Gastroesophageal sphincter (tissue), 4 donors: ENCODE measurements around the gene POSTN. TPM values are rescaled to one million over a fixed set of nuclear protein-coding genes. Genes with fewer than 3 reads are reported as not detected.

Experiments used
- ATAC-seq: fragments of 150-250 bp; one replicate; pipeline ENCODE4 v1.9.1; 2016; ENCODE audit warnings: mild to moderate bottlenecking, moderate library complexity
- H3K27ac ChIP-seq, 4 donors: fragments of 200-600 bp; sonication (generic) in 3 of 4; 1 replicate in 3 of 4; 2 replicates in 1 of 4; pipeline ENCODE4 v1.5.1; 2016 to 2019
- H3K27me3 ChIP-seq: fragments of 200-600 bp; sonication (generic); one replicate; pipeline ENCODE4 v1.5.1; 2019
- H3K36me3 ChIP-seq, 2 donors: fragments of 200-600 bp; sonication (generic); one replicate each; pipeline ENCODE4 v1.5.1; 2019; ENCODE audit warnings: control low read depth in 1 of 2
- H3K4me1 ChIP-seq, 3 donors: fragments of 200-600 bp; sonication (generic); 1 replicate in 2 of 3; 2 replicates in 1 of 3; pipeline ENCODE4 v1.5.1; 2016 to 2019; ENCODE audit warnings: control low read depth in 2 of 3
- H3K4me3 ChIP-seq, 2 donors: fragments of 200-600 bp; sonication (generic); one replicate each; pipeline ENCODE4 v1.5.1; 2019; ENCODE audit warnings: mild to moderate bottlenecking in 1 of 2, moderate library complexity in 1 of 2
- H3K9me3 ChIP-seq, 3 donors: fragments of 200-600 bp; sonication (generic); one replicate each; pipeline ENCODE4 v1.5.1; 2017 to 2019; ENCODE audit warnings: control low read depth in 2 of 3
- CTCF ChIP-seq, 4 experiments: fragments of 200-600 bp in 2 of 4; fragments of 450-650 bp in 2 of 4; sonication (generic) in 1 of 4; IDR thresholded peaks; one replicate each; pipeline ENCODE4 v1.5.1; 2017 to 2019; ENCODE audit warnings: antibody characterized with exemption in 4 of 4, mild to moderate bottlenecking in 2 of 4, moderate library complexity in 2 of 4
- EP300 ChIP-seq: sonication (generic); formaldehyde crosslinking; IDR thresholded peaks from one replicate; pipeline ENCODE4 v1.6.1; 2017; ENCODE audit warnings: antibody characterized with exemption, mild to moderate bottlenecking
- POLR2A ChIP-seq, 2 donors: fragments of 450-650 bp; IDR thresholded peaks; one replicate each; pipeline ENCODE4 v1.6.1; 2017; ENCODE audit warnings: antibody characterized with exemption in 2 of 2, mild to moderate bottlenecking in 2 of 2, moderate library complexity in 1 of 2
- POLR2AphosphoS5 ChIP-seq: sonication (generic); formaldehyde crosslinking; IDR thresholded peaks from one replicate; pipeline ENCODE4 v1.6.1; 2017; ENCODE audit warnings: antibody characterized with exemption
- WGBS, 2 donors: methylation state at CpG; one replicate each; pipeline ENCODE4 v1.1.5; 2018; ENCODE audit warnings: low coverage in 1 of 2; 5-methylcytosine and 5-hydroxymethylcytosine counted together
- total RNA-seq, 4 donors: library from RNA; depleted of rRNA; stranded (reverse); fragments of >200 nt; gene quantifications; one replicate each; pipeline ENCODE4 v1.1.0, GENCODE V29; 2016

Gene POSTN
- total RNA-seq, 4 donors from 2014 or later, result 19.0 to 119 (median 55.2) TPM

GRCh38 chr13:37618554-37618953 lies 20.0 kb upstream of the POSTN start:
- no peaks in the 10 kb centered on the region for H3K36me3 ChIP-seq
- no peak overlapping the region for H3K27ac ChIP-seq
- peaks cover 0 to 16% (median 0%) of the 10 kb centered on the region in 3 donors for H3K4me1 ChIP-seq
- WGBS, 2 donors, result 18 to 36% methylated on average over 2 of the region's 2 CpGs
- H3K4me3 ChIP-seq, result no peak overlapping the region
- ATAC-seq, result no peak
- H3K27me3 ChIP-seq, result no peaks in the 10 kb centered on the region
- TF ChIP-seq CTCF (IDR thresholded peaks at IDR 0.05) (no peak), POLR2A (IDR thresholded peaks at IDR 0.05) (no peak), EP300 (no peak), POLR2AphosphoS5 (peak; percentile 44)
- H3K9me3 ChIP-seq, result no peaks in the 10 kb centered on the region

DNA sequence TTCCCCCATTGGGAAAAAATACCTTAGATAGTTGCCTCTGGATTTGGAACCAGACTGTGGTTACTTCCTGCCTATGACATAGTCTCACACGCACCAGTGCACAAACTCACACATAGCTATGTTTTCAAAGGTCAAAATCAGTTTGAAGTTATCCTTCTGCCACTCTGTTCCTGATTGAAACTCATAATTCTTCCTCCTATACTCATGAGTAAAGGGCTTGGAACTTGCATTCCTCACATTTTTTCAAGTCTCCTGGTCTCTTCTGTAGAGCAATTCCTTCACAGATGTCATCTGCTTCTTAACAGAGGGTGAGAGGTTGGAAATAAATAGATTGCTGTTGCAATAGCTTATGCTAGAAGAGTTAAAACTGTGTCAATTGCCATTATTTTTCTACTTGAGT lies 18.6 kb upstream of the POSTN start:
- Histone ChIP-seq H3K9me3 (no peaks in the 10 kb centered on the region), H3K4me3 (no peak overlapping the region), H3K4me1 (peaks cover 0 to 16% (median 0%) of the 10 kb centered on the region in 3 donors), H3K36me3 (no peaks in the 10 kb centered on the region), H3K27ac (no peak overlapping the region), H3K27me3 (no peaks in the 10 kb centered on the region)
- TF ChIP-seq EP300 (no peak), POLR2A (IDR thresholded peaks at IDR 0.05) (no peak), POLR2AphosphoS5 (no peak), CTCF (IDR thresholded peaks at IDR 0.05) (no peak)
- WGBS, 2 donors, result 56 to 83% methylated on average over 1 of the region's 1 CpG
- no peak for ATAC-seq

- no peaks in the 10 kb centered on the region for H3K27me3 ChIP-seq
- H3K36me3 ChIP-seq, result no peaks in the 10 kb centered on the region
- H3K4me3 ChIP-seq, result no peak overlapping the region
- H3K4me1 ChIP-seq, result peaks cover 0 to 16% (median 0%) of the 10 kb centered on the region in 3 donors
- no peak for TF ChIP-seq POLR2A (IDR thresholded peaks at IDR 0.05)
- TF ChIP-seq EP300, result no peak
- no peak for TF ChIP-seq CTCF (IDR thresholded peaks at IDR 0.05)
- TF ChIP-seq POLR2AphosphoS5, result no peak
- no peaks in the 10 kb centered on the region for H3K9me3 ChIP-seq
- 86 to 100% methylated on average over 1 of the region's 1 CpG for WGBS, 2 donors
- H3K27ac ChIP-seq, result no peak overlapping the region
- no peak for ATAC-seq
These were observed 17.6 kb upstream of the POSTN start for GRCh38 chr13:37616131-37616530.

GRCh38 chr13:37615276-37615675 lies 16.7 kb upstream of the POSTN start:
- no peaks in the 10 kb centered on the region for H3K27me3 ChIP-seq
- no peaks in the 10 kb centered on the region for H3K9me3 ChIP-seq
- H3K27ac ChIP-seq, result no peak overlapping the region
- no peak for ATAC-seq
- H3K36me3 ChIP-seq, result no peaks in the 10 kb centered on the region
- WGBS, 2 donors, result 53 to 79% methylated on average over 2 of the region's 2 CpGs
- no peak overlapping the region for H3K4me3 ChIP-seq
- peaks cover 0 to 16% (median 0%) of the 10 kb centered on the region in 3 donors for H3K4me1 ChIP-seq
- no peak for TF ChIP-seq EP300
- TF ChIP-seq CTCF (IDR thresholded peaks at IDR 0.05), result no peak
- no peak for TF ChIP-seq POLR2A (IDR thresholded peaks at IDR 0.05)
- no peak for TF ChIP-seq POLR2AphosphoS5

GRCh38 chr13:37613638-37614037 lies 15.1 kb upstream of the POSTN start:
- Histone ChIP-seq H3K4me3 (no peak overlapping the region), H3K27me3 (no peaks in the 10 kb centered on the region), H3K36me3 (no peaks in the 10 kb centered on the region), H3K9me3 (no peaks in the 10 kb centered on the region), H3K4me1 (peaks cover 0 to 15% (median 0%) of the 10 kb centered on the region in 3 donors), H3K27ac (no peak overlapping the region)
- 67 to 89% methylated on average over 1 to 2 of the region's 2 CpGs for WGBS, 2 donors
- ATAC-seq, result no peak
- TF ChIP-seq POLR2A (IDR thresholded peaks at IDR 0.05), result no peak
- no peak for TF ChIP-seq POLR2AphosphoS5
